B cell (primary cell): ENCODE measurements around the gene FAT3. TPM values are rescaled to one million over a fixed set of nuclear protein-coding genes. Genes with fewer than 3 reads are reported as not detected.

ENCODE experiments used
- ATAC-seq: fragments of 200-7000 bp; cut with Tn5 transposase; one replicate; pipeline ENCODE4 v1.10.0; 2021; ENCODE audit warnings: low read depth, mild to moderate bottlenecking, moderate number of reproducible peaks, moderate library complexity
- CTCF ChIA-PET: fragments of 350-600 bp; sonication (Branson Sonifier 250); formaldehyde crosslinking; loops from one replicate; lab custom pipeline; 2021; ENCODE audit warnings: antibody characterized with exemption, inconsistent platforms; lab: Charles Lee
- POLR2A ChIA-PET: fragments of 350-600 bp; sonication (Branson Sonifier 250); formaldehyde crosslinking; loops from one replicate; lab custom pipeline; 2021; ENCODE audit warnings: antibody characterized with exemption; lab: Charles Lee
- DNase-seq: peaks from one replicate; pipeline ENCODE4 v3.0.0; 2013
- H2AFZ ChIP-seq: 2 replicates; pipeline ENCODE4 v1.6.1; 2012; ENCODE audit warnings: mild to moderate bottlenecking, low read depth, low read length; ENCODE audit not compliant: insufficient read depth, poor library complexity, severe bottlenecking
- H3K27ac ChIP-seq, 2 donors: 1 replicate in 1 of 2; 2 replicates in 1 of 2; pipeline ENCODE4 v1.5.1; 2012 to 2013; ENCODE audit warnings: low read length in 2 of 2, mild to moderate bottlenecking in 2 of 2, moderate library complexity in 1 of 2
- H3K27me3 ChIP-seq, 4 experiments: fragments of 200-600 bp in 1 of 4; sonication (generic) in 1 of 4; replicated peaks in 1 of 4; 1 replicate in 2 of 4; 2 replicates in 2 of 4; pipeline versions ENCODE4 v1.6.1 to v1.7.0; 2013 to 2016; ENCODE audit warnings: low read length in 3 of 4, mild to moderate bottlenecking in 2 of 4, mixed read lengths in 1 of 4, moderate library complexity in 1 of 4; ENCODE audit not compliant: insufficient read depth in 4 of 4, control insufficient read depth in 3 of 4; ENCODE audit errors: control extremely low read depth in 1 of 4
- H3K36me3 ChIP-seq, 2 experiments: replicated peaks in 1 of 2; 1 replicate in 1 of 2; 2 replicates in 1 of 2; pipeline versions ENCODE4 v1.6.1 to v1.7.1; 2013; ENCODE audit warnings: low read length in 1 of 2; ENCODE audit not compliant: insufficient read depth in 2 of 2, control insufficient read depth in 1 of 2; ENCODE audit errors: control extremely low read depth in 1 of 2, extremely low read depth in 1 of 2
- H3K4me1 ChIP-seq, 2 donors: fragments of 200-600 bp in 1 of 2; sonication (generic) in 1 of 2; 1 replicate in 1 of 2; 2 replicates in 1 of 2; pipeline versions ENCODE4 v1.5.1 to v1.6.1; 2013 to 2017; ENCODE audit warnings: low read length in 2 of 2; ENCODE audit not compliant: control insufficient read depth in 2 of 2, insufficient read depth in 2 of 2
- H3K4me2 ChIP-seq: replicated peaks from 2 replicates; pipeline ENCODE3; 2012; ENCODE audit warnings: mild to moderate bottlenecking, low read depth, low read length; ENCODE audit not compliant: poor library complexity, severe bottlenecking
- H3K4me3 ChIP-seq, 5 experiments: fragments of 200-600 bp in 1 of 5; sonication (generic) in 1 of 5; 1 replicate in 3 of 5; 2 replicates in 2 of 5; pipeline versions ENCODE4 v1.5.1 to v1.7.0; 2011 to 2016; ENCODE audit warnings: low read length in 4 of 5, mild to moderate bottlenecking in 4 of 5, low read depth in 2 of 5, control low read depth in 1 of 5, moderate library complexity in 1 of 5; ENCODE audit not compliant: insufficient read depth in 1 of 5; ENCODE audit errors: control extremely low read depth in 1 of 5, extremely low read depth in 1 of 5
- H3K79me2 ChIP-seq: fragments of 200-600 bp; sonication (generic); one replicate; pipeline ENCODE4 v1.6.0; 2016; ENCODE audit warnings: low read length; ENCODE audit not compliant: control insufficient read depth, insufficient read depth
- H3K9ac ChIP-seq: fragments of 200-600 bp; sonication (generic); 2 replicates; pipeline ENCODE4 v1.6.1; 2017; ENCODE audit warnings: mild to moderate bottlenecking, low read length, moderate library complexity
- H3K9me3 ChIP-seq, 3 donors: one replicate each; pipeline versions ENCODE4 v1.6.1 to v1.7.1; 2013; ENCODE audit warnings: low read length in 2 of 3; ENCODE audit not compliant: control insufficient read depth in 2 of 3, insufficient read depth in 1 of 3; ENCODE audit errors: control extremely low read depth in 1 of 3
- H4K20me1 ChIP-seq: 2 replicates; pipeline ENCODE4 v1.6.0; 2012; ENCODE audit warnings: mild to moderate bottlenecking, low read length; ENCODE audit not compliant: insufficient read depth, control insufficient read depth, poor library complexity, severe bottlenecking
- H3K27ac Mint-ChIP-seq: one replicate; pipeline ENCODE4 v1.8.0; 2021; ENCODE audit warnings: mixed read lengths
- H3K27me3 Mint-ChIP-seq: one replicate; pipeline ENCODE4 v1.8.0; 2021; ENCODE audit warnings: mixed read lengths
- H3K4me1 Mint-ChIP-seq: one replicate; pipeline ENCODE4 v1.8.0; 2021; ENCODE audit warnings: mixed read lengths
- H3K4me3 Mint-ChIP-seq: one replicate; pipeline ENCODE4 v1.8.0; 2021; ENCODE audit warnings: mixed read lengths
- H3K9me3 Mint-ChIP-seq: one replicate; pipeline ENCODE4 v1.8.0; 2022; ENCODE audit warnings: mixed read lengths; ENCODE audit not compliant: insufficient read depth
- EZH2 ChIP-seq: IDR thresholded peaks from 2 replicates; pipeline ENCODE4 v1.6.1; 2012; ENCODE audit warnings: borderline replicate concordance, low read depth, mild to moderate bottlenecking, moderate library complexity, low read length; ENCODE audit not compliant: insufficient read depth, poor library complexity, severe bottlenecking
- WGBS: methylation state at CpG from one replicate; pipeline ENCODE4 v1.1.5; 2013; ENCODE audit warnings: missing lambda C conversion rate; ENCODE audit not compliant: insufficient coverage; 5-methylcytosine and 5-hydroxymethylcytosine counted together
- intact Hi-C: fragments of 100-400 bp; cut with micrococcal nuclease; formaldehyde crosslinking; loops from one replicate; pipeline ENCODE4 v1.10.0; 2022
- polyA plus RNA-seq: library from polyadenylated mRNA; depleted of rRNA; stranded (reverse); fragments of >200 nt; gene quantifications from 2 replicates; pipeline ENCODE4 v1.2.3, GENCODE V29; 2012
- total RNA-seq, 2 donors: library from RNA; stranded (reverse); fragments of 120-200 nt in 1 of 2; gene quantifications; 1 replicate in 1 of 2; 2 replicates in 1 of 2; pipeline versions ENCODE4 v1.2.3 to v1.2.4, GENCODE V29; 2013 to 2022
- TF ChIP-seq, protein P1 (sequence below): fragments of 200-600 bp; IDR thresholded peaks from one replicate; pipeline ENCODE4 v1.8.0; 2022; ENCODE audit warnings: antibody characterized with exemption, mild to moderate bottlenecking

The FAT3 gene
- total and polyA plus RNA-seq, 2 donors (not counting 1 experiment from before 2014, with no cell fraction given): not detected

DNA sequence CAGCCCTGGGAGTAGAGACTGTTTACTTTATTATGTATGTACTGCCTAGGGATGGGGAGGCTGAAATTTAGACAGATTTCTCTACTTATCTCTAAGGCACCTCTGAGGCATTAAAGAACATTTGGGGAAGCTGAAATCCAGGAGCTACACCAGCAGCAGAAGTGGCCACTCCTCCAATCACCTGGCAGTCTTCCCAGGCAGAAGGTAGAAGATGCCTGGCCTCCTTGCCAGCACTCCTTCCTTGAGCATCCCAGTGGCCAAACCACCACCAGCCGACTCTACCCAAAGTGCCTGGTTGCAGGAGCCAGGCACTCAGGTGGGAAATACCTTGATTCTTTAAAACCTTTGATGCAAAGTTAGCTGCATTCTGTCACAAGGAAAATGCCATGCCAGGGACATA is 1.9 kb upstream of the FAT3 start:
- Histone ChIP-seq H3K9ac (no peak overlapping the region), H4K20me1 (no peaks in the 10 kb centered on the region), H3K79me2 (no peaks in the 10 kb centered on the region), H3K9me3 (peaks cover 0 to 19% (median 0%) of the 10 kb centered on the region in 3 donors), H3K27ac (no peak overlapping the region), H3K4me1 (no peaks in the 10 kb centered on the region), H3K27me3 (peaks cover 0 to 41% (median 5%) of the 10 kb centered on the region in 4 experiments), H3K4me2 (no peak overlapping the region), H2AFZ (no peak overlapping the region), H3K4me3 (no peak overlapping the region), H3K36me3 (no peaks in the 10 kb centered on the region)
- ChIA-PET POLR2A (no interaction called here), CTCF (no interaction called here)
- Mint-ChIP-seq H3K9me3 (no peaks in the 10 kb centered on the region), H3K27ac (no peak overlapping the region), H3K4me1 (no peaks in the 10 kb centered on the region), H3K4me3 (no peak overlapping the region), H3K27me3 (peaks cover 41% of the 10 kb centered on the region)
- no peak for ATAC-seq
- DNase-seq: no peak
- TF ChIP-seq, protein P1, sequence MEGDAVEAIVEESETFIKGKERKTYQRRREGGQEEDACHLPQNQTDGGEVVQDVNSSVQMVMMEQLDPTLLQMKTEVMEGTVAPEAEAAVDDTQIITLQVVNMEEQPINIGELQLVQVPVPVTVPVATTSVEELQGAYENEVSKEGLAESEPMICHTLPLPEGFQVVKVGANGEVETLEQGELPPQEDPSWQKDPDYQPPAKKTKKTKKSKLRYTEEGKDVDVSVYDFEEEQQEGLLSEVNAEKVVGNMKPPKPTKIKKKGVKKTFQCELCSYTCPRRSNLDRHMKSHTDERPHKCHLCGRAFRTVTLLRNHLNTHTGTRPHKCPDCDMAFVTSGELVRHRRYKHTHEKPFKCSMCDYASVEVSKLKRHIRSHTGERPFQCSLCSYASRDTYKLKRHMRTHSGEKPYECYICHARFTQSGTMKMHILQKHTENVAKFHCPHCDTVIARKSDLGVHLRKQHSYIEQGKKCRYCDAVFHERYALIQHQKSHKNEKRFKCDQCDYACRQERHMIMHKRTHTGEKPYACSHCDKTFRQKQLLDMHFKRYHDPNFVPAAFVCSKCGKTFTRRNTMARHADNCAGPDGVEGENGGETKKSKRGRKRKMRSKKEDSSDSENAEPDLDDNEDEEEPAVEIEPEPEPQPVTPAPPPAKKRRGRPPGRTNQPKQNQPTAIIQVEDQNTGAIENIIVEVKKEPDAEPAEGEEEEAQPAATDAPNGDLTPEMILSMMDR: no peak
- no peak for TF ChIP-seq EZH2
- intact Hi-C loops: no loop called here
- 80% methylated on average over 1 of the region's 1 CpG for WGBS

GRCh38 chr11:92224054-92224406 is 588 bp upstream of the FAT3 start:
- H3K27me3 Mint-ChIP-seq: peaks cover 49% of the 10 kb centered on the region
- Histone ChIP-seq H3K9ac (no peak overlapping the region), H3K9me3 (peaks cover 0 to 19% (median 0%) of the 10 kb centered on the region in 3 donors), H2AFZ (no peak overlapping the region), H3K36me3 (no peaks in the 10 kb centered on the region), H3K27ac (no peak overlapping the region), H3K4me1 (no peaks in the 10 kb centered on the region), H3K4me2 (no peak overlapping the region), H3K27me3 (peaks cover 0 to 41% (median 5%) of the 10 kb centered on the region in 4 experiments), H4K20me1 (no peaks in the 10 kb centered on the region), H3K4me3 (no peak overlapping the region), H3K79me2 (no peaks in the 10 kb centered on the region)
- WGBS: 5% methylated on average over 5 of the region's 8 CpGs
- POLR2A ChIA-PET: no interaction called here
- no peak overlapping the region for H3K27ac Mint-ChIP-seq
- ATAC-seq: no peak
- DNase-seq: no peak
- H3K4me1 Mint-ChIP-seq: no peaks in the 10 kb centered on the region
- no peak overlapping the region for H3K4me3 Mint-ChIP-seq
- CTCF ChIA-PET: no interaction called here
- H3K9me3 Mint-ChIP-seq: no peaks in the 10 kb centered on the region
- intact Hi-C loops: no loop called here
- TF ChIP-seq, protein P1: no peak
- TF ChIP-seq EZH2: no peak
